Epithelial cell of esophagus (primary cell): ENCODE data around the gene CSK.

Source experiments
- DNase-seq: peaks from one replicate; pipeline ENCODE4 v3.0.0; 2010; ENCODE audit warnings: low read depth
- H3K4me3 ChIP-seq: 2 replicates; pipeline ENCODE4 v1.5.1; 2011; ENCODE audit warnings: mild to moderate bottlenecking, low read length, control low read depth
- TF ChIP-seq, protein P1 (sequence below): IDR thresholded peaks from 2 replicates; pipeline ENCODE4 v1.5.1; 2011; ENCODE audit warnings: low read depth, mild to moderate bottlenecking, low read length, control low read depth, inconsistent platforms; ENCODE audit not compliant: insufficient read depth; ENCODE audit errors: missing control alignments

Gene CSK

DNA sequence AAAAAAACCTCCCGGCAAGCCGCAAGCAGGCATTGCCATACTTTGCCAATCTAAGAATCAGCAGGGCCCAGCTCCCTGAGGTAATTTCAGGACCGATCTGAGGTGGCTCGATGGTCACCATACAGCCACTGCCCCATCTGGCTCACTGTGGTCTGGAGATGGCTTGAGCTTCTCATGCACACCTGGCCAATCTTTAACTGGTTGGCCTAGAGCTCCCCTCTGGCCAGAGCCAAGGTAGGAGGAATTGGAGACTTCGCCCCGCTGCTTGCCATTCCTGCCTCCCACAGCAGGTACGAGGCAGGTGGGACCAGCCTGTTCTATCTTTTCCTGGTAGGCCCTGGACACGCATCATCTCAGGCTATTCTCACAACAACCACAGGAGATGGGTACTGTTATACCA is 23.1 kb upstream of the CSK start:
- no peak for DNase-seq
- TF ChIP-seq, protein P1, sequence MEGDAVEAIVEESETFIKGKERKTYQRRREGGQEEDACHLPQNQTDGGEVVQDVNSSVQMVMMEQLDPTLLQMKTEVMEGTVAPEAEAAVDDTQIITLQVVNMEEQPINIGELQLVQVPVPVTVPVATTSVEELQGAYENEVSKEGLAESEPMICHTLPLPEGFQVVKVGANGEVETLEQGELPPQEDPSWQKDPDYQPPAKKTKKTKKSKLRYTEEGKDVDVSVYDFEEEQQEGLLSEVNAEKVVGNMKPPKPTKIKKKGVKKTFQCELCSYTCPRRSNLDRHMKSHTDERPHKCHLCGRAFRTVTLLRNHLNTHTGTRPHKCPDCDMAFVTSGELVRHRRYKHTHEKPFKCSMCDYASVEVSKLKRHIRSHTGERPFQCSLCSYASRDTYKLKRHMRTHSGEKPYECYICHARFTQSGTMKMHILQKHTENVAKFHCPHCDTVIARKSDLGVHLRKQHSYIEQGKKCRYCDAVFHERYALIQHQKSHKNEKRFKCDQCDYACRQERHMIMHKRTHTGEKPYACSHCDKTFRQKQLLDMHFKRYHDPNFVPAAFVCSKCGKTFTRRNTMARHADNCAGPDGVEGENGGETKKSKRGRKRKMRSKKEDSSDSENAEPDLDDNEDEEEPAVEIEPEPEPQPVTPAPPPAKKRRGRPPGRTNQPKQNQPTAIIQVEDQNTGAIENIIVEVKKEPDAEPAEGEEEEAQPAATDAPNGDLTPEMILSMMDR: no peak
- no peak overlapping the region for H3K4me3 ChIP-seq

DNA sequence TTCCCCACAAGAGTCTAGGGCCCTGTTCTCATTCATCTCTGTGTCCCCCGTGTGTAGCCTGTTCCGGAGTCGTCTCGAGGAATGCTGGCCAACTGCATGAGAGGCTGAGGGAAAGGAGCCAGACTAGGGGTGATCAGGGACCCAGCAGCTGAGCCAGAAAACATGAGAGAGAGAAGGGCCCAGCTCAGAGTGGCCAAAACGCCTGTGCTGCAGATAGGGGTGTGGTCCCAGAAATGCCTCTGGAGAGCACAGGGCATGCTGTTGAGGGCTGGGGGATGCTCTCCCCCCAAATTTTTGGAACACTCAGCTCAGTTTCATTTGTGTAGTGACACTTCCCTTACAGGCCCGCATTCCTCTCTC is 19.1 kb upstream of the CSK start:
- no peak overlapping the region for H3K4me3 ChIP-seq
- TF ChIP-seq, protein P1: no peak
- DNase-seq: no peak

DNA sequence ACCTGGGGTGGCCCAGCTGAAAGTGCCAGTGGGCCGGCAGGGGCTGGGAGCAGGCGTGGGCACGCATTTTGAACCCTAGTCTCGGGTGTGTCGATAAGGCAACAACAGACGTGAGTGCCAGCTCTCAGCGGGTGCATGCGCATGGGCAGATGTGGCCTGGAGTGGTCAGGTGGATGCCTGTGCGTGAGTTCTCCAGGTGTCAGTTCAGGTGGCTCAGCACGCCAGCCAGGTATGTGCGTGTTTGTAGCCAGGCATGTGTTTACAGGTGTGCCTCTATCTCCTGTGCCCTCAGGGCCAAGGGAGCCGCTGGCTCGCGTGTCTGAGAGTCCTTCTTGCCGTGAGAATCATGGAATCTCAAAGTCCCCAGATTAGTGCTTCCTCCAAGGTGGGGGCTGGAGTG is 18.5 kb upstream of the CSK start:
- H3K4me3 ChIP-seq: no peak overlapping the region
- DNase-seq: peak; percentile 88
- TF ChIP-seq, protein P1: no peak

DNA sequence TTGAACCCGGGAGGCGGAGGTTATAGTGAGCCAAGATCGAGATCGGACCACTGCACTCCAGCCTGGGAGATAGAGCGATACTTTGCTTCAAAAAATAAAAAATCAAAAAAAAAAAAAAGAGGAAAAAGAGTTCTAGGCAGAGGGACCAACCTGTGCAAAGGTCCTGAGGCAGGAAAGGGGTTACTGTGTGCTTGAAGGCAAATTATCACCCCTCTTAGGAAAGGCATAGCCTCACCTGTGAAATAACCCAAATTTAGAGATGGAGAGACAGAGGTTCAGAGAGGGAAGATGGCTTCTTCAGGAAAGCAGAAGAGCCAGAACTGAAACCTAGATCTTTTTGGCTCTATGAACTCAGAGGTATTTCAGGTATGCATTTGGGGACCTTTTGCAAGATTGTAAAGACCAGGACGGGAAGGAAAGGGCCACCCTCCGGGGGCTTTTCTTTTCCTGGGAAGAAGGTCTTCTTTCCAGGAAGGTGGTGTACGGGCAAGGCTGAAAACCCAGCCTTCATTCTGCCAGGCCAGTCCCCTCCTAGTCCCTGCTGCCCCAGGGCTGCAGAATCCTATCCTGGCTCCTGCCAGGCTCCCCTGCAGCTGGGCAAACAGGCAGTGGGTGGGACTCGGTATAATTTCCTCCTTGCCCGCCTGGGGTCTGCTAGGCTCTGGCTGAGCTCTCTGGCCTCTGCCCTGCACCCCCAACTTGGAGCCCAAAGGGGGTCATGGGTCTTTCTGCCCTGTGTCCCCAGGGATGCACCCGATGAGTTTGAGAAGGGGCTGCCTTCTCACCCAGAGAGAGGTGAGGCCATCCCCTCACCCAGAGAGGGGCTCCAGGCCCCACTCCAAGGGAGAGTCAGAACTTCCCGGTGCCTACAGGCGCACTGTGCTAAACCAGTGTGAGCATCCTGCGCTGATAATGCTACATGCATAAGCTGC is 14.4 kb upstream of the CSK start:
- TF ChIP-seq, protein P1: no peak
- no peak for DNase-seq
- no peak overlapping the region for H3K4me3 ChIP-seq

DNA sequence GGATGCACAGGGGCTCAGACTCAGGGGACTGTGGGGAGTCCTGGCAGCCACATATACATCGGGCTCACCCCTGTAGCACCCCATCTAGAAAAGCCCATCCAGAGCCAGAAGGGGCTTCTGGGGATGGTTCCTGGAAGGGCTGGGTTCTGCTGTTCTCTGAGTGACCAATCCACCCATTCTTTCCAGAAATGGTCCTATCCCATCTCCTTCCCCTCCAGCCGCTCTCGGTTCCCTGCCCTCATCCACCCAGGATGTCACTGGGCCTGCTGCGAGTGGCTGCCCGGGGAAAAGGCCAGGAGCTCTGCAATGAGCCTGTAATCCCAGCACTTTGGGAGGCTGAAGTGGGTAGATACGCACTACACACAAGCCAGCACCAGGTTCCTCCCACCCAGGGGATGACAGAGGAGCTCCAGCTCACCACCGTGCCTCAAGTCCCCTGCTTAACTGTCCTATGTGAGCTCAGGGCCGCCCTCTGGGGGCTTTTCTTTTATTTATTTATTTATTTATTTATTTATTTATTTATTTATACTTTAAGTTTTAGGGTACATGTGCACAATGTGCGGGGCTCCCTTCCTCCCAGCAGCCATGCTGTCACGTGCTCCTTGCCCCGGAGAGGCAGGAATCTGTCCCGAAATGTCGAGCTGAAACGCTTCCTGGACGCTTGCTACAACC is 13.6 kb upstream of the CSK start:
- no peak for DNase-seq
- H3K4me3 ChIP-seq: no peak overlapping the region
- TF ChIP-seq, protein P1: no peak

DNA sequence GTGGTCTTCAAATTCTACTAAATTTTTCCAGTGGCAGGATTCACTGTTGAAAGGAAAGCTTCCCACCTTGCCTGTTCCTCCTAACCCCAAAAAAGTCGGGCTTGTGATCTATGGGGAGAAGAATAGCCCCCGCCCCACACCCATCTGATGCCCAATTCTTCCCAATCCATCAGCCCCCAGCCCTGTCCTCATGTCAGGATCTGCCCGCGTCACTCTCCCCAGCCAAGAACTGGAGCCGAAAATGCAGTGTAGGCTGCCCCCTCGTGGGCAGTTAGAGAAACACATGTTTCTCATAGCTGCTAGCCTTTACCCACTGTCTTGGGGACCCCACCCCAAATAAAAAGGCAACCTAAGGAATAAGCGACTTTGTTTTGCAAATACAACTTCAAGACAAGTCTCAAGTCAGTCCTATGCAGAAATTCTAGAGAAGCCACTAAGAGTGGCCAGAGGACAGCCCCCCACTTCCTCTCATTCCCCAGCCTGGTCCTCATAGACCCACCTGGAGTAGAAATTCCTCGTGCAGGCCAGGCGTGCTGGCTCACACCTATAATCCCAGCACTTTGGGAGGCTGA is 13.0 kb upstream of the CSK start:
- TF ChIP-seq, protein P1: peak; percentile 78
- H3K4me3 ChIP-seq: no peak overlapping the region
- DNase-seq: peak; percentile 58
